GM23338 (cell line): ENCODE results near the gene CACNA2D3. TPM values are rescaled to one million over a fixed set of nuclear protein-coding genes. Genes with fewer than 3 reads are reported as not detected.

Source experiments
- ATAC-seq: fragments of 200-7000 bp; cut with Tn5 transposase; 3 replicates; pipeline ENCODE4 v1.9.1; 2020
- DNase-seq: peaks from one replicate; pipeline ENCODE4 v3.0.0-alpha.2; 2015; ENCODE audit warnings: low spot score
- H2AFZ ChIP-seq: fragments of 200-600 bp; sonication (generic); 2 replicates; pipeline ENCODE4 v1.8.0; 2016; ENCODE audit warnings: antibody characterized with exemption, mild to moderate bottlenecking, moderate library complexity
- H3F3A ChIP-seq: fragments of 200-600 bp; sonication (generic); replicated peaks from 2 replicates; pipeline ENCODE4 v1.8.0; 2017; ENCODE audit warnings: antibody characterized with exemption, mixed run types, low read depth
- H3K27ac ChIP-seq: fragments of 200-600 bp; sonication (generic); 2 replicates; pipeline ENCODE4 v1.6.1; 2016; ENCODE audit warnings: low read depth
- H3K27me3 ChIP-seq: fragments of 200-600 bp; sonication (generic); 2 replicates; pipeline ENCODE4 v1.8.0; 2016; ENCODE audit warnings: mild to moderate bottlenecking, mixed run types, moderate library complexity; ENCODE audit not compliant: insufficient read depth
- H3K36me3 ChIP-seq: fragments of 200-600 bp; sonication (generic); 2 replicates; pipeline ENCODE4 v1.8.0; 2016; ENCODE audit warnings: mild to moderate bottlenecking; ENCODE audit not compliant: insufficient read depth
- H3K4me1 ChIP-seq: fragments of 200-600 bp; sonication (generic); 2 replicates; pipeline ENCODE4 v1.8.0; 2016; ENCODE audit warnings: mild to moderate bottlenecking, moderate library complexity; ENCODE audit not compliant: insufficient read depth
- H3K4me2 ChIP-seq: fragments of 200-600 bp; sonication (generic); 2 replicates; pipeline ENCODE4 v1.7.1; 2017; ENCODE audit warnings: mixed run types
- H3K4me3 ChIP-seq: fragments of 200-600 bp; sonication (generic); 2 replicates; pipeline ENCODE4 v1.6.1; 2016; ENCODE audit warnings: mixed run types
- H3K79me2 ChIP-seq: fragments of 200-600 bp; sonication (generic); replicated peaks from 2 replicates; pipeline ENCODE4 v1.8.0; 2017; ENCODE audit warnings: mild to moderate bottlenecking; ENCODE audit not compliant: insufficient read depth
- H3K9me2 ChIP-seq: fragments of 200-600 bp; sonication (generic); 2 replicates; pipeline ENCODE4 v1.8.0; 2017; ENCODE audit not compliant: insufficient read depth
- H4K20me1 ChIP-seq: fragments of 200-600 bp; sonication (generic); replicated peaks from 2 replicates; pipeline ENCODE4 v1.8.0; 2017; ENCODE audit warnings: mild to moderate bottlenecking; ENCODE audit not compliant: insufficient read depth
- H3K27ac Mint-ChIP-seq: 2 replicates; pipeline ENCODE4 v1.8.0; 2020; ENCODE audit warnings: inconsistent platforms, mild to moderate bottlenecking, moderate library complexity, mixed read lengths
- H3K27me3 Mint-ChIP-seq: 3 replicates; pipeline ENCODE4 v1.8.0; 2022; ENCODE audit warnings: low read depth, mild to moderate bottlenecking, moderate library complexity, mixed read lengths, inconsistent platforms; ENCODE audit not compliant: insufficient read depth, poor library complexity
- H3K36me3 Mint-ChIP-seq: 3 replicates; pipeline ENCODE4 v1.8.0; 2021; ENCODE audit warnings: low read depth, mild to moderate bottlenecking, inconsistent platforms, moderate library complexity, mixed read lengths
- H3K4me1 Mint-ChIP-seq: 3 replicates; pipeline ENCODE4 v1.8.0; 2020; ENCODE audit warnings: mild to moderate bottlenecking, inconsistent platforms, mixed read lengths
- H3K4me3 Mint-ChIP-seq: 3 replicates; pipeline ENCODE4 v1.8.0; 2021; ENCODE audit warnings: moderate library complexity, mild to moderate bottlenecking, inconsistent platforms, mixed read lengths
- H3K9me3 Mint-ChIP-seq: 3 replicates; pipeline ENCODE4 v1.8.0; 2020; ENCODE audit warnings: moderate library complexity, mild to moderate bottlenecking, inconsistent platforms, mixed read lengths
- CREB1 ChIP-seq: fragments of 250-450 bp; sonication (Bioruptor Pico); IDR thresholded peaks from 2 replicates; pipeline ENCODE4 v1.5.0; 2020; ENCODE audit warnings: low read depth, mild to moderate bottlenecking, moderate library complexity
- CTCF ChIP-seq, 2 experiments: fragments of 200-600 bp in 1 of 2; sonication (generic) in 1 of 2; conservative IDR thresholded peaks; 2 replicates each; pipeline versions ENCODE4 v1.5.1 to v1.6.1; 2016 to 2017; ENCODE audit warnings: antibody characterized with exemption in 2 of 2, low read depth in 2 of 2, mild to moderate bottlenecking in 2 of 2, moderate library complexity in 1 of 2
- ETS1 ChIP-seq: IDR thresholded peaks from 2 replicates; pipeline ENCODE4 v1.6.1; 2016; ENCODE audit warnings: antibody characterized with exemption
- EZH2 ChIP-seq: fragments of 200-600 bp; sonication (generic); IDR thresholded peaks from one replicate; pipeline ENCODE4 v1.8.0; 2017; ENCODE audit warnings: antibody characterized with exemption, mild to moderate bottlenecking, low read depth; ENCODE audit not compliant: unreplicated experiment
- EZH2phosphoT487 ChIP-seq: fragments of 200-600 bp; sonication (generic); IDR thresholded peaks from one replicate; pipeline ENCODE4 v1.8.1; 2018; ENCODE audit warnings: antibody characterized with exemption; ENCODE audit not compliant: unreplicated experiment
- JUNB ChIP-seq: IDR thresholded peaks from one replicate; pipeline ENCODE4 v1.6.1; 2016; ENCODE audit warnings: antibody characterized with exemption; ENCODE audit not compliant: unreplicated experiment
- NANOG ChIP-seq: IDR thresholded peaks from 2 replicates; pipeline ENCODE4 v1.6.1; 2016; ENCODE audit warnings: antibody characterized with exemption, borderline replicate concordance
- POLR2AphosphoS5 ChIP-seq: IDR thresholded peaks from 2 replicates; pipeline ENCODE4 v1.6.1; 2016; ENCODE audit warnings: antibody characterized with exemption, low read depth
- REST ChIP-seq: IDR thresholded peaks from one replicate; pipeline ENCODE4 v1.6.1; 2018; ENCODE audit warnings: antibody characterized with exemption; ENCODE audit not compliant: unreplicated experiment
- STAT1 ChIP-seq: IDR thresholded peaks from one replicate; pipeline ENCODE4 v1.6.1; 2016; ENCODE audit warnings: antibody characterized with exemption; ENCODE audit not compliant: unreplicated experiment
- ZNF114 ChIP-seq: fragments of 250-450 bp; sonication (Bioruptor Pico); IDR thresholded peaks from 2 replicates; pipeline ENCODE4 v1.5.0; 2020; ENCODE audit warnings: mild to moderate bottlenecking, moderate library complexity
- ZNF331 ChIP-seq: fragments of 250-450 bp; sonication (Bioruptor Pico); IDR thresholded peaks from 2 replicates; pipeline ENCODE4 v1.5.0; 2020; ENCODE audit warnings: low read depth, mild to moderate bottlenecking, moderate library complexity
- ZNF462 ChIP-seq: fragments of 250-450 bp; sonication (Bioruptor Pico); IDR thresholded peaks from 2 replicates; pipeline ENCODE4 v1.5.0; 2020; ENCODE audit warnings: mild to moderate bottlenecking, moderate library complexity
- polyA plus RNA-seq: library from polyadenylated mRNA; unstranded; fragments of >200 nt; fragmentation: Nextera tagmentation; extraction: Ambion mirVana; gene quantifications from 2 replicates; pipeline ENCODE4 v1.2.1, GENCODE V29; 2016
- total RNA-seq: library from RNA; depleted of rRNA; stranded (reverse); fragments of >200 nt; shearing (Covaris generic); gene quantifications from 2 replicates; pipeline ENCODE4 v1.2.3, GENCODE V29; 2014

The CACNA2D3 gene
- total and polyA plus RNA-seq, 2 experiments from 2014 or later = 2.2 to 2.3 TPM

- ATAC-seq = no peak
- Mint-ChIP-seq H3K36me3 (no peaks in the 10 kb centered on the region; the same call in 2 of the 3 replicates), H3K4me3 (no peak overlapping the region), H3K27ac (no peak overlapping the region), H3K9me3 (peaks cover 9% of the 10 kb centered on the region; the same call in 2 of the 3 replicates), H3K27me3 (peaks cover 7% of the 10 kb centered on the region), H3K4me1 (peaks cover 26% of the 10 kb centered on the region)
- peaks cover 18% of the 10 kb centered on the region; the same call in 1 of the 2 replicates for H3K9me2 ChIP-seq
- no peak for DNase-seq
- TF ChIP-seq CREB1 (CRISPR knock-in tag) = no peak
- no peak for TF ChIP-seq JUNB
- TF ChIP-seq EZH2phosphoT487 = no peak
- TF ChIP-seq NANOG = no peak
- no peak for TF ChIP-seq ETS1
- TF ChIP-seq STAT1 = no peak
- no peak for TF ChIP-seq ZNF462
- no peak for TF ChIP-seq ZNF114 (CRISPR knock-in tag)
- TF ChIP-seq EZH2 = no peak
- no peak for TF ChIP-seq ZNF331
- TF ChIP-seq CTCF (conservative IDR thresholded peaks at IDR 0.05; ENCODE audit: low read depth in 2 of 2) = no peak
- TF ChIP-seq REST = no peak
- no peak for TF ChIP-seq POLR2AphosphoS5
- no peak overlapping the region for H2AFZ ChIP-seq
- H3K79me2 ChIP-seq = no peaks in the 10 kb centered on the region
- H3F3A ChIP-seq = no peaks in the 10 kb centered on the region
- no peak overlapping the region for H3K4me3 ChIP-seq
- no peaks in the 10 kb centered on the region for H4K20me1 ChIP-seq
- no peak overlapping the region for H3K27ac ChIP-seq
- H3K36me3 ChIP-seq = no peaks in the 10 kb centered on the region
- peaks cover 12% of the 10 kb centered on the region for H3K4me1 ChIP-seq
- H3K27me3 ChIP-seq = no peaks in the 10 kb centered on the region
- no peak overlapping the region for H3K4me2 ChIP-seq
These were observed 482.1 kb downstream of the CACNA2D3 start for GRCh38 chr3:54604495-54604894.
